CD4-positive, alpha-beta T cell (primary cell): ENCODE measurements around the gene RNF213. TPM values are rescaled to one million over a fixed set of nuclear protein-coding genes. Genes with fewer than 3 reads are reported as not detected.

Source experiments
- ATAC-seq: fragments of 200-7000 bp; cut with Tn5 transposase; one replicate; pipeline ENCODE4 v1.10.0; 2022; ENCODE audit warnings: mild to moderate bottlenecking; ENCODE audit not compliant: poor library complexity
- CTCF ChIA-PET: fragments of 350-600 bp; sonication (Branson Sonifier 250); formaldehyde crosslinking; loops from one replicate; lab custom pipeline; 2021; ENCODE audit warnings: antibody characterized with exemption, inconsistent platforms; lab: Charles Lee
- POLR2A ChIA-PET: fragments of 350-600 bp; sonication (Branson Sonifier 250); formaldehyde crosslinking; loops from one replicate; lab custom pipeline; 2021; ENCODE audit warnings: antibody characterized with exemption, inconsistent platforms; lab: Charles Lee
- DNase-seq, 14 experiments: peaks; one replicate each; pipeline ENCODE4 v3.0.0-alpha.2; 2013 to 2020; ENCODE audit warnings: mixed read lengths in 2 of 14
- H3K27ac ChIP-seq, 2 donors: one replicate each; pipeline versions ENCODE4 v1.5.1 to v1.7.0; 2013; ENCODE audit warnings: low read length in 2 of 2, low read depth in 1 of 2, mild to moderate bottlenecking in 1 of 2
- H3K27me3 ChIP-seq, 2 experiments: 1 replicate in 1 of 2; 2 replicates in 1 of 2; pipeline versions ENCODE4 v1.6.1 to v1.7.0; 2013; ENCODE audit warnings: low read length in 2 of 2, control low read depth in 1 of 2, mild to moderate bottlenecking in 1 of 2, moderate library complexity in 1 of 2; ENCODE audit not compliant: insufficient read depth in 2 of 2, control insufficient read depth in 1 of 2
- H3K36me3 ChIP-seq: one replicate; pipeline ENCODE4 v1.6.1; 2013; ENCODE audit warnings: low read length, control low read depth; ENCODE audit not compliant: insufficient read depth
- H3K4me1 ChIP-seq: one replicate; pipeline ENCODE4 v1.6.1; 2013; ENCODE audit warnings: low read length, control low read depth; ENCODE audit not compliant: insufficient read depth
- H3K4me3 ChIP-seq: one replicate; pipeline ENCODE4 v1.5.1; 2013; ENCODE audit warnings: mild to moderate bottlenecking, low read length, moderate library complexity
- H3K9me3 ChIP-seq, 2 experiments: 1 replicate in 1 of 2; 2 replicates in 1 of 2; pipeline versions ENCODE4 v1.6.1 to v1.7.0; 2013; ENCODE audit warnings: low read length in 2 of 2, mild to moderate bottlenecking in 2 of 2, control low read depth in 1 of 2, moderate library complexity in 1 of 2; ENCODE audit not compliant: control insufficient read depth in 1 of 2, insufficient read depth in 1 of 2
- H3K27ac Mint-ChIP-seq: one replicate; pipeline ENCODE4 v1.8.0; 2020; ENCODE audit warnings: mixed read lengths
- H3K27me3 Mint-ChIP-seq: one replicate; pipeline ENCODE4 v1.8.0; 2021; ENCODE audit warnings: mixed read lengths
- H3K36me3 Mint-ChIP-seq: one replicate; pipeline ENCODE4 v1.8.0; 2021; ENCODE audit warnings: low read depth, mixed read lengths
- H3K4me1 Mint-ChIP-seq: one replicate; pipeline ENCODE4 v1.8.0; 2021; ENCODE audit warnings: low read depth, mixed read lengths
- H3K4me3 Mint-ChIP-seq: one replicate; pipeline ENCODE4 v1.8.0; 2020; ENCODE audit warnings: mild to moderate bottlenecking, mixed read lengths
- H3K9me3 Mint-ChIP-seq: one replicate; pipeline ENCODE4 v1.8.0; 2020; ENCODE audit warnings: mixed read lengths
- intact Hi-C, 2 experiments: fragments of 100-400 bp; cut with DNase I in 1 of 2; cut with micrococcal nuclease in 1 of 2; formaldehyde crosslinking; loops; one replicate each; pipeline versions ENCODE4 v1.15.1 to v1.9.0; 2023 to 2025; cut with DNase I, micrococcal nuclease
- total RNA-seq, 174 experiments: library from RNA in 2 of 174; stranded (reverse) in 2 of 174; gene quantifications; one replicate each; pipeline ENCODE4 v1.2.3 and lab custom pipeline; 2021 to 2026
- TF ChIP-seq, protein P1 (sequence below): fragments of 200-600 bp; IDR thresholded peaks from one replicate; pipeline ENCODE4 v1.8.0; 2022; ENCODE audit warnings: antibody characterized with exemption, mild to moderate bottlenecking

The RNF213 gene
- total RNA-seq, 2 experiments from 2014 or later: 290 to 312 TPM

DNA sequence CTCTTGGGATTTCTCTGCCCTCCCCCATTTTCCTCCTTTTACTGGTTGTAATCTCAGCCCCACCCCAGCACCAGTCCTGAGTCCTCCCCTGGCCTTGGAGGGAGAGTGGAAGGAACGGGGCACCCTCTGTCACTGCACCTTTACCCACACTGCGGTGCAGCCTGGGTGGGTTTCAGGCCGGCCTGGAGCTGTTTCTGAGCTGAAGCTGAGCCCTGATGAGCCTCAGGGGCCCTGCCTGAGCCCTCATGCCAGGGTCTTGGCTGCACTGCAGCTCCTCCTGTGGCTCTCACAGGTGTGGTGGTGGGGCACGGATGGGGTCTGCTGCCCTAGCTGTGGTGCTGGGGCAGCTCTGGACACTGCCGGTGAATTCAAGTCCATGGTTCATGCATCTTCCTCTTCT, 34.5 kb downstream of the RNF213 start:
- ChIA-PET POLR2A (no interaction called here), CTCF (no interaction called here)
- intact Hi-C loops: loop anchor here in 1 of 2 experiments (5.0 kb wide), 1 partner anchor 82 kb away; no protein-coding TSS in a partner anchor
- no peak for DNase-seq
- peaks cover 3% of the 10 kb centered on the region for H3K4me1 ChIP-seq
- Mint-ChIP-seq H3K27me3 (no peaks in the 10 kb centered on the region), H3K27ac (no peak overlapping the region), H3K9me3 (no peaks in the 10 kb centered on the region), H3K36me3 (peaks cover 94% of the 10 kb centered on the region), H3K4me3 (no peak overlapping the region), H3K4me1 (no peaks in the 10 kb centered on the region)
- no peaks in the 10 kb centered on the region for H3K9me3 ChIP-seq
- H3K27ac ChIP-seq: no peak overlapping the region
- peaks cover 93% of the 10 kb centered on the region for H3K36me3 ChIP-seq
- no peak overlapping the region for H3K4me3 ChIP-seq
- ATAC-seq: no peak
- TF ChIP-seq, protein P1, sequence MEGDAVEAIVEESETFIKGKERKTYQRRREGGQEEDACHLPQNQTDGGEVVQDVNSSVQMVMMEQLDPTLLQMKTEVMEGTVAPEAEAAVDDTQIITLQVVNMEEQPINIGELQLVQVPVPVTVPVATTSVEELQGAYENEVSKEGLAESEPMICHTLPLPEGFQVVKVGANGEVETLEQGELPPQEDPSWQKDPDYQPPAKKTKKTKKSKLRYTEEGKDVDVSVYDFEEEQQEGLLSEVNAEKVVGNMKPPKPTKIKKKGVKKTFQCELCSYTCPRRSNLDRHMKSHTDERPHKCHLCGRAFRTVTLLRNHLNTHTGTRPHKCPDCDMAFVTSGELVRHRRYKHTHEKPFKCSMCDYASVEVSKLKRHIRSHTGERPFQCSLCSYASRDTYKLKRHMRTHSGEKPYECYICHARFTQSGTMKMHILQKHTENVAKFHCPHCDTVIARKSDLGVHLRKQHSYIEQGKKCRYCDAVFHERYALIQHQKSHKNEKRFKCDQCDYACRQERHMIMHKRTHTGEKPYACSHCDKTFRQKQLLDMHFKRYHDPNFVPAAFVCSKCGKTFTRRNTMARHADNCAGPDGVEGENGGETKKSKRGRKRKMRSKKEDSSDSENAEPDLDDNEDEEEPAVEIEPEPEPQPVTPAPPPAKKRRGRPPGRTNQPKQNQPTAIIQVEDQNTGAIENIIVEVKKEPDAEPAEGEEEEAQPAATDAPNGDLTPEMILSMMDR: no peak
- H3K27me3 ChIP-seq: no peaks in the 10 kb centered on the region

DNA sequence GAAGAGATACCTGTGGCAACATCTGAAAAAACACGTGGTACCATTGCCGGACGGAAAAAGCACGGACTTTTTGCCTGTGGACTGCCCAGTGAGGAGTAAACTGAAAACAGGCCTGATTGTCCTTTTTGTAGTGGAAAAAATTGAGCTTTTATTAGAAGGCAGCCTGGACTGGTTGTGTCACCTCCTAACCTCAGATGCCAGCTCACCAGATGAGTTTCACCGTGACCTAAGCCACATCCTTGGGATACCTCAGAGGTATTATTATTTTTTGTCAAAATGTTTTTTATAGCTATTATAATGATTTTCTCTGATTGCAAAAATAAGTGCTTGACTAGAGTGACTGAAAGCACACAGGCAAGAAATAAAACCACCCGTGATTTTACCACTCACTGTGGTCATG, 34.9 kb downstream of the RNF213 start:
- intact Hi-C loops: loop anchor here in 1 of 2 experiments (5.0 kb wide), 1 partner anchor 82 kb away; no protein-coding TSS in a partner anchor
- H3K27me3 Mint-ChIP-seq: no peaks in the 10 kb centered on the region
- TF ChIP-seq, protein P1: no peak
- peaks cover 93% of the 10 kb centered on the region for H3K36me3 ChIP-seq
- H3K9me3 Mint-ChIP-seq: no peaks in the 10 kb centered on the region
- H3K27me3 ChIP-seq: no peaks in the 10 kb centered on the region
- H3K4me3 ChIP-seq: no peak overlapping the region
- H3K4me3 Mint-ChIP-seq: no peak overlapping the region
- H3K9me3 ChIP-seq: no peaks in the 10 kb centered on the region
- H3K4me1 Mint-ChIP-seq: no peaks in the 10 kb centered on the region
- ChIA-PET POLR2A (interaction anchor here (1.2 kb wide), 1 partner anchor 34 kb away, joined by 3 read pairs; no protein-coding TSS in a partner anchor), CTCF (no interaction called here)
- ATAC-seq (no peak), DNase-seq (no peak)
- no peak overlapping the region for H3K27ac ChIP-seq
- peaks cover 94% of the 10 kb centered on the region for H3K36me3 Mint-ChIP-seq
- H3K4me1 ChIP-seq: peaks cover 3% of the 10 kb centered on the region
- no peak overlapping the region for H3K27ac Mint-ChIP-seq

DNA sequence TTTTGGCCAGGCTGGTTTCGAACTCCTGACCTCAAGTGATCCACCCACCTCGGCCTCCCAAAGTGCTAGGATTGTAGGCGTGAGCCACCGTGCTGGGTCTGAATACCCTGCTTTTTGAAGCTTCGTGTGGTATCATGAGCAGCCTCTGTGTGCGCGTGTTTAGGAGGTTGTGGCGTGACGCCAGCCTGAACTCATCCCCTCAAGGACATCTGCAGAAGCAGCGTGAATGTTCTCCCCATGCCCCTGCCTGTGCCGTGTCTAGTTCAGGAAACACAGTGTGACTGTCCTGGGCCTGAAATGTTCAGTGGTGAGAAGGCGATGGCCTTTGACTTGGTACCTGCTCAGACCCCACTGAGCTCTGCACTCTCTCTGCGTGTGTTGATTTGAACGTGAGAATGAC, 35.6 kb downstream of the RNF213 start:
- intact Hi-C loops: loop anchor here in 1 of 2 experiments (5.0 kb wide), 1 partner anchor 81 kb away; no protein-coding TSS in a partner anchor
- DNase-seq (no peak), ATAC-seq (no peak)
- POLR2A ChIA-PET: interaction anchor here (1.2 kb wide), 1 partner anchor 34 kb away, joined by 3 read pairs; no protein-coding TSS in a partner anchor
- Mint-ChIP-seq H3K36me3 (peaks cover 95% of the 10 kb centered on the region), H3K4me1 (no peaks in the 10 kb centered on the region), H3K4me3 (no peak overlapping the region), H3K27me3 (no peaks in the 10 kb centered on the region), H3K27ac (no peak overlapping the region), H3K9me3 (no peaks in the 10 kb centered on the region)
- peaks cover 94% of the 10 kb centered on the region for H3K36me3 ChIP-seq
- no peak overlapping the region for H3K4me3 ChIP-seq
- H3K27ac ChIP-seq: no peak overlapping the region
- H3K4me1 ChIP-seq: peaks cover 3% of the 10 kb centered on the region
- TF ChIP-seq, protein P1: no peak
- CTCF ChIA-PET: no interaction called here
- H3K9me3 ChIP-seq: no peaks in the 10 kb centered on the region
- no peaks in the 10 kb centered on the region for H3K27me3 ChIP-seq
